Effector memory CD4-positive, alpha-beta T cell (primary cell): ENCODE results near the gene SLF2.

Experiments used
- DNase-seq, 3 donors: peaks; one replicate each; pipeline ENCODE4 v3.0.0-alpha.2; 2020
- H3K27ac ChIP-seq: 2 replicates; pipeline ENCODE4 v1.7.0; 2013; ENCODE audit warnings: mild to moderate bottlenecking, low read length, moderate library complexity; ENCODE audit not compliant: insufficient read depth, poor library complexity, severe bottlenecking
- H3K27me3 ChIP-seq: replicated peaks from 2 replicates; pipeline ENCODE4 v1.7.0; 2013; ENCODE audit warnings: mild to moderate bottlenecking, low read length; ENCODE audit not compliant: insufficient read depth, control insufficient read depth, poor library complexity, severe bottlenecking
- H3K36me3 ChIP-seq: 2 replicates; pipeline ENCODE4 v1.7.0; 2013; ENCODE audit warnings: mild to moderate bottlenecking, low read length, moderate library complexity; ENCODE audit not compliant: control insufficient read depth, insufficient read depth
- H3K4me1 ChIP-seq: 2 replicates; pipeline ENCODE4 v1.7.0; 2013; ENCODE audit warnings: low read length, mild to moderate bottlenecking; ENCODE audit not compliant: control insufficient read depth, insufficient read depth, poor library complexity, severe bottlenecking
- H3K4me3 ChIP-seq: 2 replicates; pipeline ENCODE4 v1.7.0; 2013; ENCODE audit warnings: low read length, low read depth, mild to moderate bottlenecking; ENCODE audit not compliant: insufficient read depth, poor library complexity, severe bottlenecking
- H3K9me3 ChIP-seq: 2 replicates; pipeline ENCODE4 v1.7.0; 2013; ENCODE audit warnings: mild to moderate bottlenecking, low read length, moderate library complexity; ENCODE audit not compliant: control insufficient read depth

Gene SLF2

GRCh38 chr10:100888957-100889356 is 23.8 kb upstream of the SLF2 start:
- no peaks in the 10 kb centered on the region for H3K9me3 ChIP-seq
- no peak for DNase-seq

GRCh38 chr10:100889546-100889945 is 23.2 kb upstream of the SLF2 start:
- no peak overlapping the region for H3K4me3 ChIP-seq
- no peaks in the 10 kb centered on the region for H3K27me3 ChIP-seq
- H3K36me3 ChIP-seq: no peaks in the 10 kb centered on the region
- H3K9me3 ChIP-seq: no peaks in the 10 kb centered on the region
- no peaks in the 10 kb centered on the region for H3K4me1 ChIP-seq
- no peak overlapping the region for H3K27ac ChIP-seq
- DNase-seq: no peak

More at GRCh38 chr10:100888957-100889356, 23.8 kb upstream of the SLF2 start:
- H3K4me1 ChIP-seq: no peaks in the 10 kb centered on the region
- H3K4me3 ChIP-seq: no peak overlapping the region
- H3K27me3 ChIP-seq: no peaks in the 10 kb centered on the region
- H3K36me3 ChIP-seq: no peaks in the 10 kb centered on the region
- no peak overlapping the region for H3K27ac ChIP-seq

GRCh38 chr10:100890141-100890672 is 22.6 kb upstream of the SLF2 start:
- Histone ChIP-seq H3K4me1 (no peaks in the 10 kb centered on the region), H3K9me3 (no peaks in the 10 kb centered on the region), H3K27me3 (no peaks in the 10 kb centered on the region), H3K4me3 (no peak overlapping the region), H3K36me3 (no peaks in the 10 kb centered on the region), H3K27ac (no peak overlapping the region)
- DNase-seq: no peak

- Histone ChIP-seq H3K36me3 (no peaks in the 10 kb centered on the region), H3K27ac (no peak overlapping the region), H3K27me3 (no peaks in the 10 kb centered on the region), H3K4me1 (no peaks in the 10 kb centered on the region), H3K9me3 (no peaks in the 10 kb centered on the region), H3K4me3 (no peak overlapping the region)
- DNase-seq: no peak
Measured at GRCh38 chr10:100890673-100891317, 22.0 kb upstream of the SLF2 start.

- Histone ChIP-seq H3K27me3 (no peaks in the 10 kb centered on the region), H3K27ac (no peak overlapping the region), H3K4me3 (no peak overlapping the region), H3K4me1 (no peaks in the 10 kb centered on the region), H3K9me3 (no peaks in the 10 kb centered on the region), H3K36me3 (no peaks in the 10 kb centered on the region)
- DNase-seq: no peak
Measured at GRCh38 chr10:100894033-100894432, 18.7 kb upstream of the SLF2 start.

- Histone ChIP-seq H3K27ac (no peak overlapping the region), H3K27me3 (no peaks in the 10 kb centered on the region), H3K36me3 (no peaks in the 10 kb centered on the region), H3K4me3 (no peak overlapping the region), H3K9me3 (no peaks in the 10 kb centered on the region), H3K4me1 (no peaks in the 10 kb centered on the region)
- DNase-seq: no peak
Measured at GRCh38 chr10:100894589-100895294, 18.0 kb upstream of the SLF2 start.

- DNase-seq: no peak
- no peaks in the 10 kb centered on the region for H3K9me3 ChIP-seq
- H3K4me1 ChIP-seq: no peaks in the 10 kb centered on the region
- H3K36me3 ChIP-seq: no peaks in the 10 kb centered on the region
- no peak overlapping the region for H3K27ac ChIP-seq
- no peak overlapping the region for H3K4me3 ChIP-seq
- no peaks in the 10 kb centered on the region for H3K27me3 ChIP-seq
Measured at GRCh38 chr10:100895346-100895745, 17.4 kb upstream of the SLF2 start.

GRCh38 chr10:100895896-100896295 is 16.9 kb upstream of the SLF2 start:
- no peak overlapping the region for H3K27ac ChIP-seq

GRCh38 chr10:100896876-100897461 is 15.8 kb upstream of the SLF2 start:
- Histone ChIP-seq H3K36me3 (no peaks in the 10 kb centered on the region), H3K27me3 (no peaks in the 10 kb centered on the region)
- no peak for DNase-seq

More at GRCh38 chr10:100895896-100896295, 16.9 kb upstream of the SLF2 start:
- no peak overlapping the region for H3K4me3 ChIP-seq
- H3K4me1 ChIP-seq: no peaks in the 10 kb centered on the region
- H3K36me3 ChIP-seq: no peaks in the 10 kb centered on the region
- no peaks in the 10 kb centered on the region for H3K9me3 ChIP-seq
- no peak for DNase-seq
- no peaks in the 10 kb centered on the region for H3K27me3 ChIP-seq

GRCh38 chr10:100897976-100898375 is 14.8 kb upstream of the SLF2 start:
- no peaks in the 10 kb centered on the region for H3K27me3 ChIP-seq
- DNase-seq: no peak
- no peak overlapping the region for H3K4me3 ChIP-seq
- no peaks in the 10 kb centered on the region for H3K9me3 ChIP-seq
- no peaks in the 10 kb centered on the region for H3K36me3 ChIP-seq
- no peak overlapping the region for H3K27ac ChIP-seq
- H3K4me1 ChIP-seq: no peaks in the 10 kb centered on the region

More at GRCh38 chr10:100896876-100897461, 15.8 kb upstream of the SLF2 start:
- H3K4me3 ChIP-seq: no peak overlapping the region
- no peak overlapping the region for H3K27ac ChIP-seq
- no peaks in the 10 kb centered on the region for H3K9me3 ChIP-seq
- H3K4me1 ChIP-seq: no peaks in the 10 kb centered on the region
